ENCODE data around the gene DOCK11.

DOCK11 gene

DNA sequence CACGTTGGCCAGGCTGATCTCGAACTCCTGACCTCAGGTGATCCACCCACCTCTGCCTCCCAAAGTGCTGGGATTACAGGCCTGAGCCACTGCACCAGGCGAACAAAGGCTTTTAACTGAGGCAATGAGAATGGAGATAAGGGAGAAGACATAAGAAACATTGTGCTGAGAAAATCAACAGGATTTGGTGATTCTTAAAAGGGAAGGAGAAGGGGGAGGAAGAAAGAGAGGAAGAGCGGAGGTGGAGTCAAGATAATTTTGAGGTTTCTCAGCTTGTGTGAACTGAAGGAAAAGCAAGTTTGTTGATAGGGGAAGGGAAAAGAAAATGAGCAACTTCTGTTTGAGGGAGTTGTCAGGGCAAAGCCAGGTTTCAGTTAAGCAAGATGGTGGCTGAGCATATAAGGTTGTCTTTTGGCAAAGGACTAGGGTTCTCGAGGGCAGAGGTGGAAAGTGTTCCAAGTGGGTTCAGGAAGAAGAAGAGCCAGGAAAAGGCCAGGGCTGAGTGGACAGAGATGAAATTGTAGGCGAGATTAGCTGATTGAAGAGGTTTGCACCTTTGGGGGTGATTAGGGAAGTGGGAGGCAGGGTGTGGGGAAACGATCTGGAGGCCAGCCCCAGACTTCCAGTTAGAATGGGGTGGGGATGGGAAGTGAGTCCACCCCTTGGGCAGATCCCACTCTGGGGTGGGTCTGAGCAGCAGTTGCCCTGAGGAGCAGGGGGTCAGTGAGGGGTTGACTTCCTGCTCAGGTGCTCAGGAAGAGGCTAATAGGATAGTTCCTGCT, 7.8 kb downstream of the DOCK11 start:
- no peak for DNase-seq

DNA sequence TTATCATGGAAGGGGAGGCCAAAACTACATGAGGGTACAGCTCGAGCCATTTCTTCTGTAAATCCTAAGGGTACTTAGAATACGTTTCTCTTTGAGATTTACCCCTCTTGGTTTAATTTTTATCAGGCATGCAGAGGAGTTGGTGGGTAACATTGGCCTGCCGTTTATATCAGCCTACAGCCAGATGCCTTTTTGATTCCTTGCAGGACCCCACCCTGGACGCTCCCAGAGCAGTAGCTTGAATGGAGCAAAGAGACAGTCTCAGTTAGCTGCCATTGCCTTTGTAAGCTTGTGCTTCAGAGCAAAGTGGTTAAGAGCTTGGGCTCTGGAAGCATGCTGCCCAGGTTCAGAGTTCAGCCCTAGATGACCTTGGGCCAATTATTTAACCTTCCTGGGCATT, 9.0 kb downstream of the DOCK11 start:
- no peak for DNase-seq

GRCh38 chrX:118506805-118507480, 11.3 kb downstream of the DOCK11 start:
- no peak for DNase-seq

- DNase-seq: no peak
Observed at GRCh38 chrX:118507766-118508165, 12.2 kb downstream of the DOCK11 start.

DNA sequence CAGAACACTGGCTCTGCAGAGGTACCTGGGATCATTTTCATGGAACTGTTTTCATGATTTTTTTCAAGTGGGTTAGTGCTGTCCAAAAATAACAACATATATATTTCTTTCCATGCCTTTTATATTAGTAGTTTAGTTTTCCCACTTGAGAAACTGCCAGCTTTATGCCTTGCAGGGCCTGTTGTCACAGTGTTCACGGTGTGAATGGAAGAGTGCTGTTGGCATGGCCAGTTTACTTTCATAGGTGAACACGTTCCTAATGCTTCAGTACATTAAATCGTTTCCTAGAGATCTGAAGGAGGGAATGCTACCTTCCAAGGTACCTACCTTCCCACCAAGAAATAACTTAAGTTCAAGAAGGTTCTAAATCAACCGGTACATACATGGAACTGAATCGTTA, 12.6 kb downstream of the DOCK11 start:
- no peak for DNase-seq

DNA sequence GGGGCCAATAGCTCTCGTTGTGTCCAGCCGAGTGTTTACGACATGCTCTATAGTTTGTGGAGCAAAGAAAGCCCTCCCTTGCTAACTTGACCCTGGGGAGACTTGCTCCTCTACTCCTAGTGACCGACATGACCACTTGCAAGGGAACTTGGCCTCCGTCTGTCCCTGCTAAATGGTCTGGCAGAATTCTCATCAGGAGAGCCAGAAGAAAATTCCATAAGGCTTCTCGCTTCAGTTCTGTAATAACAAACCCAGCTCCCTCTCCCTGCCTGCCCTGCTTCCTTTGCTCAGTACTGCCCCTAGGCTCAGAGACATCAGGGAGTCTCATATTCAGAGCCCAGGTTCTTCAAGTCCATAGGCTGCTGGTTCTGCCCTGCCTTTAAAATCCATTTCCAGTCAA, 13.0 kb downstream of the DOCK11 start:
- no peak for DNase-seq

DNA sequence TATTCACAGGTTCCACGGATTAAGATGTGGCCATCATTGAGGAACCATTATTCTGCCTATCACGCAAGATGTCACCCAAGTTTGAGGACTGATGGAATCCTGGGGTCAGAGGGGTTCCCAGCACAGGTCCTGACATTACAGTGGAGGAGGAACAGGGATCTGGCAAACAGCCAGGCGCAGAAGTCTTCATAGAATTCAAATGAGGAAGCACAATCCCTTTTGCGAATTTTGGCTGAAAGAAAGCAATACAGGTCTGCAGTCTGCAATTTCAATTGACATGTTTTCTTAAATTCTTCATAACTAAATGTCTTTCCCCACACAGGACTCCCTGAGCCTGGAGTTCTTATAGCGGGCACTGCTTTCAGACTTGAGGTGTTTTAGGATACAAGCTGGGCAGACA, 14.5 kb downstream of the DOCK11 start:
- DNase-seq: no peak

DNA sequence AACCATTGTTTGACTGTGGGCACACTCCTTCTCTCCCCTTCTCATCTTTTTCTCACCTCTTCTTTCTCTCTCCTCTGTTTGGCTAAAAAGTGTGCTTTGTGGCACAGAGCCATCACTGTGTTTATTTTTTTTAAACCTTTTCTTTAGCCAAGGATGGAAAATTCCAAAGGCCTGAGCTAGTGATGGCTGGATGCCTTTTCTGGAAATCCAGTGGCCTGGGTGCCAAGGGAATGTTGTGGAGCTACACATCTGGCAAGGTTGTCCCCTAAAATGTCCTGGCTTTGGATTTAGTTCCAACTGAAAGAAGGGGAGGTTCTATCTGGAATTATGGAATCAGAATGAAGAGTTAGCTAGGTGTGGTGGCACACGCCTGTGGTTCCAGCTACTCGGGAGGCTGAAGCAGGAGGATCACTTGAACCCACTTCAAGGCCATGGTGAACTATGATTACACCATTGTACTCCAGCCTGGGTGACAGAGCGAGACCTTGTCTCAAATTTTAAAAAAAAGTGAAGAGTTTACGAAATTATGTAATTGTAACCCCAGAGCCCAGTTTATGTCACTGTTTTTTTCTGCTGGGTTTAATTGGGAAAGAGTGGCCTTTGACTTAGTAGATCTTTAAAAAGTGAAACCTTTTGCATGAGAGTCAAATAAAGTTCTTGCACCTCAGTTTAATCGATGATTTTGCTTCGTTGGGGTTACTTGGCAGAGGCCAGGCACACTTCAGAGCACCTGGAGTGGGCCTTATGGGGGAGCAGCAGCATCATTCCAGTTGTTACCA, 17.7 kb downstream of the DOCK11 start:
- DNase-seq: no peak

DNA sequence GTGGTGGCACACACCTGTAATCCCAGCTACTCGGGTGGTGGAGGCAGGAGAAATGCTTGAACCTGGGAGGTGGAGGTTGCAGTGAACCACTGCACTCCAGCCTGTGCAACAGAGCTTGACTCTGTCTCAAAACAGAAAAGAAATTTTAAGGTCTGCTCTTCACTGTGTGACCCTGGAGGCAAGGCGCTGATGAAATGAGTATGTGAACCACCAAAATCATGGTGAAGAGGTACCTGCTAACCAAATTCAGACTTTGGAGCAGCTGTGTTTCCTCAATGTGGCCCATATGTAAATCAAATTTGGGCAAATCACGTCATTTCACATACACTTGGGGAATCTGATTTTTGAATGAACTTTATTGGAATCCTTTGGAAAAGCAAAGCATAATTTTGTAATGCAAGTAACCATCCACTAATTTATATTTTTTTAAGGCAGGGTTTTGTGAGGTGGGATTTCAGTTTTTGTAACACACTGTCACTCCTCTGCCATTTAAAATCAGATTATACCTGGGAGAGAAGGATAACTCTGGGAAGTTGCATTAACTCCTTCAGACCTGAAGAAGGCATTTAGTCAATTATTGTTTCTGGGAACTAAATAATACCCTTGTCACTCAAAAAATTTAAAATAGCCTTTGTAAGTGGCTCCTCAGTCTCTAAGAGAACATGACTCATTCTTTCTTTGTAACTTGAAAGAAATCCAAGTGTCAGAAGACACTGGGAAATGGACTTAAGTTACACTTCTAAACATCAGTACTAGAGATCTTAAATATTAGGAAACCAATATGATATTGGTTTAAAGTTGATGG, 24.0 kb downstream of the DOCK11 start:
- no peak for DNase-seq

DNA sequence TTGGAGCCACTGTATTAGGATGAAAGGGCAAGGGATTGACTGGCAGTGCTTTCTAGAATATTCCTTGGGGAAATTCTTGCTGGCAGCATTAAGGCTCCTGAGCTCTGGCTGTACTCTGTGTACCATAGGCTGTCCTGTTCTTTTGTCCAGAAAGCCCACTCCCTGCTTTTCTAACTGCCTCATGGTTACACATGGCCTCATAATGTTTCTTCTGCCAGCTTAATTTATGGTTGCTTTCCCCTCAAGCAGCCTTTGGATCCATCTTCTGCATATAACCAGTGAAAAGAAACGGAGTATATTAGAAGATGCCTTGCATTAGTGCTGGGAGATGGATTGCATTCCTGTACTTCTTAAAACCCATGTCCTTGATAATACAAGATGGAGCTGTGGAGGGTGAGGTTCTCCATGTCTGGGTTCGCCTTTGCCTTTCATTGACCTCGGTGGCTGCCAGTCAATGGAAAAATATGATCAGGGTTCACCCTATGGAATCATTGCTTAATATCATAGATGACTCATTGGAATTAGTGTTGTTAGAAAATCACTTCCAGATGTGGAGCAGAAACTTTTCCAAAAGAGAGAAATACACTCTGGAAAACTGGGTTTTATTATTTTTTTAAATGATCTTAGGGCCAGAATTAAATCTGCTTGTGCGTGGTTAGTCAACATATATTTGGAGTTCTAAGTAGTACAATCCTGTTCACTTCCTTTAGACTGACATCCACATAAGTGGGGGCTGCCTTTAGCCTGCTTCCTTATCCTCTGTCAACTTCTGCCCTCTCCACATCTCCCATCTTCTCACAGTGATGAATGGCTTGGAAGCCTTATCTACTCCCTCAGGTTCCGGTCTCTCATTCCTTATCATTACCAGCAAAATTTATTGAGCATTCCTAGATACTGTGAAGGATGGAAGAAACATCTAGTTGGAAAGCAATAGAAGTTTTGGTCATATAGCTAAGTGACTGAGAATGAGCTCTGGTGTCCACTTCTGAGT, 24.9 kb downstream of the DOCK11 start:
- no peak for DNase-seq

- DNase-seq: no peak
Observed at GRCh38 chrX:118521435-118521834, 25.8 kb downstream of the DOCK11 start.

DNA sequence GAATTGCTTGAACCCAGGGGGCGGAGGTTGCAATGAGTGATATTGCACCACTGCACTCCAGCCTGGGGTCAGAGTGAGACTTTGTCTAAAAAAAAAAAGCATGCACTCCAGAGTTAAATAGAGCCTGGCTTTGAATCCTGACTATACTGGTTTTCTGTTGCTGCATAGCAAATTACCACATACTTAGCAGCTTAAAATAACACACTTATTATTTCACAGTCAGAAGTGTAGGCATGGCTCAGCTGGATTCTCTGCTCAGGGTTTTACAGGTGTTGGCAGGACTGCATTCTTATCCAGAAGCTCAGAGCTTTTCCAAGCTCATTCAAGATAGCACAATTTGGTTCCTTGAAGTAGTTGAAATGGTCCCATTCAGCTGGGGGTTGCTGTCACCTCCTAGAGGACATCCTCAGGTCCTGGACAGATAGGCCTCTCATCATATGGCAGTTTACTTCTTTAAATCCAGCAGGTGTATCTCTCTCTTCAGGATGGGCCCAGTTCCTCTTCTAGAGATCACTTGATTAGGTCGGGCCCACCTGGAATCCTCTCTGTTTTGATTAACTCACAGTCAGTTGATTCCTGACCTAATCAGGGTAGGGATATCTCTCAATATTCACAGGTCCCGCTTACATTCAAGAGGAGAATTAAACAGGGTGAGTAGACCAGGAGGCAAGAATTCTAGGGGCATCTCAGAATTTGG, 26.8 kb downstream of the DOCK11 start:
- DNase-seq: no peak

DNA sequence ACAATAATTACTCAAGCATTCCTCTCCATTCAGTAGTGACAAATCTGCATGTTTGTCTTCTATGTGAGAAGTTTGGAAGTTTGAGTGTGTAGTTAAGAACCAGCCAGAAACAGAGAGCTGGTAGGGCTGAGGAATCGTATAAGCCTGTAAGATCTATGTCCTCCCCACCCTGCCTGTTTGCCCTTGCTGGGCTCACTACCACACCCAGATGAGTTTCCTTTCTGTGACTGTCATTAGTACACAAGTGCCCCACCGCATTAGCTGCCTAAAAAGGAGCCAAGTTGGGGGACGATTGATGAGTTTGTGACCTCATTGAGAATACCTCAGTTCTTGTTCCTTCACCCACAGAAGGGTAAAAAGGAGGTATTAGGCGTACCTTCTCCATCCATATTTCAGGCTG, 28.3 kb downstream of the DOCK11 start:
- no peak for DNase-seq

DNA sequence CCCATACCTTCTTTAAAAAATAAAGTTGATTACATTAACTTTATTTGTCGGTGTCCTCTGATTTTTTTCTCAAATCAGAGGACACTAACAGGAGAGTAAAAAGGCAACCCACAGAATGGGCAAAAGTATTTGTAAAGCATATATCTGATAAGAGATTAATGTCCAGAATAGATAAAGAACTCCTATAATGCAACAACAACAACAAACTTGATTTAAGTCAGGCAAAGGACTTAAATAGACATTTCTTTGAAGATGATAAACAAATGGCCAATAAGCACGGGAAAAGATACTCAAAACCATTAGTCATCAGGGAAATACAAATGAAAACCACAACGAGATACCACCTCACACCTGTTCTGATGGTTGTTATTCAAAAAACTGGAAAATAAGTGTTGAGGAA, 28.7 kb downstream of the DOCK11 start:
- DNase-seq: no peak

GRCh38 chrX:118525174-118525730, 29.6 kb downstream of the DOCK11 start:
- no peak for DNase-seq

DNA sequence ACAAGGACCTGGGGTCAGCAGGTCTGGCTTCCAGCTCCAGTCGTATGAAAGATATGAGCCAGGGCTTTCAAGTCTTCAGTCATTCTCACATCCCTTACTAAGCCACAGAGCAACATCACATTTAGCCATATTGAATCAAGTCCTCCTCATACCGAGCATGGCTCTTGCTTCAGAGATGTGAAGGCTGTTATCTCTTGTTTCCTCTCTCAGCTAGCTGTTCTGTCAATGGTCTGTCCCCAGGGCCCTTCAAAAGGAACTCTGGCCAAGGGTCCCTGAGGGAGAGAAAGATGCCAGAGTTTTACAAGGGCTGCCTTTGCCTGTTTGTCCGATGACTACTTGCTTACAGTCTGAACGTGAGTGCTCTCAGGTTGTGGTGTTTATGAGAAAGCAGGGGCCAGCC, 30.5 kb downstream of the DOCK11 start:
- no peak for DNase-seq

DNA sequence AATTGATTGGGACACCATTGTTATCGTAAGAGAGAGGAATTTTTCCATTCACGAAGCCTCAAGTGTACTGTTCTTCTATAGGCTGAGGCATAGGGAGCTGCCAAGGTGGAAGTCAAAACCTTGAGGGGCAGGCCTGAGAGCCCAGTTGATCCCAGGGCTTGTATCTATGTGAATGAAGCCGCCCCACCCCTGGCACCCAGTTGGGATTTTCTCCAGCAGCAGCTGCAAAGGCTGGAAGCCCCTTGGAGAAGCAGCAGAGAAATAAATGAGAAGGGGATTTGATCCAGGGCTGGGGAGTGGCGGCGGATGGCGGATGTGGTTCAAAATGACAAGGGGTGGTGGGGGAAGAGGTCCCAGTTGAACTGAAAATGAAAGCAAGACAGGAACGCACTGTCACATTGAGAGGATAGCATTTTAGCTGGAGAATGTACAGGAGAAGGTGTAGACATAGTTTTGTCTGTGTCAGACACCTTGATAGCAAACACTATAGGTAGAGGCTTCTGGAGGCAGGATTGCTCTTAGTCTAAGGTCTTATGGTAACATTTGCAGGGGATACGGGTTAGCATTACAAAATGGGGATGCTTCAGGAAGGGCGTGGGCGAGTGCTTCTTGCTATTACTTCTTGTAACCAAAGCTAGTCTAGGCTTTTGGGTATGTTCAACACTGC, 32.6 kb downstream of the DOCK11 start:
- DNase-seq: no peak

GRCh38 chrX:118530219-118530911, 34.8 kb downstream of the DOCK11 start:
- no peak for DNase-seq

DNA sequence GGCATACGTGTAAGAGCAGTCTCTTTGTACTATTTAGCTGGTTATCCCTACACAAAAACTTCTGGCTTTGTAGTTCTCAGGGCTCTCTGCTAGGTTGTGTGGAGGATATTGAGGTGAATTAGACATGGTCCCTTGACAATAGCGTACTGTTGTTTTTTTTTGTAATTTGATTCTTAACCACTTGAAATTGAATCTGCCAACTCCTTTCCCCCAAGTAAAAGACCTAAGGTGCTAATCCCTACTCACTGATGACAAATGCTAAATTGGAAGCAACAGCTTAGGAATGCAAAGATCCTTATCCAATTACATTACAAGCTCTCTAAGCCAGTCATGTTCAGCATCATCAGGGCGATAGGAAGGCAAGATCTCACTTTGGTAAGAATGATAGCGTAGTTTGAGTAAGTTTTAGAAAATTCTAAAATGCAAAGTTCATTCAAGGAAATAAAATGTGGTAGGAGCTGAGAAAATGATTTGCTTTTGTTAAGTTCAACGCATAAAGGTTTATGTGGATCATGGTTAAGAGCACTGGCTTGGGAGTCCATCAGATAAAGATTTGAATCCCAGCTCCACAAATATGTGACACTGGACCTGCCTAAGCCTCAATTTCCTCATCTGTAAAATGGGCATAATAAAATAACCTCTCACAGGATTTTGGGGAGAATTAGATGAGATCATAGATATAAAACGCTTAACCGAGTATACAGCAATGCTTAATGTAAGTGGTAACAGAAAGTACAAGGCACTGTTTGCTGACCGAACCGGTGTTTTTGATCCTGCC, 39.3 kb downstream of the DOCK11 start:
- DNase-seq: no peak
